Fibroblast of lung (primary cell): Measurements from ENCODE around the gene GRB10. TPM values are rescaled to one million over a fixed set of nuclear protein-coding genes. Genes with fewer than 3 reads are reported as not detected.
A peak's percentile ranks its signal among the peaks of the same experiment; 100 is the strongest.

Source experiments
- DNase-seq, 2 donors: peaks; one replicate each; pipeline versions ENCODE4 v3.0.0 to v3.0.0-alpha.2; 2010; ENCODE audit warnings: low read depth in 2 of 2
- H2AFZ ChIP-seq: 2 replicates; pipeline ENCODE4 v1.5.1; 2012; ENCODE audit warnings: low read length, control low read depth, inconsistent platforms
- H3K27ac ChIP-seq: 2 replicates; pipeline ENCODE4 v1.5.1; 2011; ENCODE audit warnings: low read length, control low read depth; ENCODE audit not compliant: insufficient read depth
- H3K27me3 ChIP-seq: 2 replicates; pipeline ENCODE4 v1.5.1; 2011; ENCODE audit warnings: mild to moderate bottlenecking, low read length; ENCODE audit not compliant: control insufficient read depth, insufficient read depth
- H3K36me3 ChIP-seq: 2 replicates; pipeline ENCODE4 v1.5.1; 2011; ENCODE audit warnings: low read length; ENCODE audit not compliant: control insufficient read depth, insufficient read depth
- H3K4me1 ChIP-seq: 2 replicates; pipeline ENCODE4 v1.5.1; 2011; ENCODE audit warnings: low read length; ENCODE audit not compliant: control insufficient read depth, insufficient read depth; ENCODE audit errors: extremely low read depth
- H3K4me2 ChIP-seq: 2 replicates; pipeline ENCODE4 v1.5.1; 2011; ENCODE audit warnings: low read length, control low read depth; ENCODE audit not compliant: insufficient read depth; ENCODE audit errors: extremely low read depth
- H3K4me3 ChIP-seq, 4 experiments: fragments of 200-600 bp in 1 of 4; sonication (generic) in 1 of 4; replicated peaks in 1 of 4; 2 replicates each; pipeline ENCODE4 v1.5.1; 2011 to 2016; ENCODE audit warnings: low read length in 4 of 4, low read depth in 3 of 4, mild to moderate bottlenecking in 3 of 4, control low read depth in 2 of 4, inconsistent platforms in 1 of 4, mixed read lengths in 1 of 4; ENCODE audit not compliant: insufficient read depth in 1 of 4; ENCODE audit errors: control extremely low read depth in 1 of 4
- H3K79me2 ChIP-seq: 2 replicates; pipeline ENCODE4 v1.5.1; 2012; ENCODE audit warnings: mild to moderate bottlenecking, low read length, inconsistent platforms; ENCODE audit not compliant: control insufficient read depth, insufficient read depth
- H3K9ac ChIP-seq: 2 replicates; pipeline ENCODE4 v1.5.1; 2011; ENCODE audit warnings: mild to moderate bottlenecking, low read length, control low read depth; ENCODE audit not compliant: insufficient read depth
- H3K9me3 ChIP-seq: 2 replicates; pipeline ENCODE4 v1.5.1; 2012; ENCODE audit warnings: low read depth, low read length; ENCODE audit not compliant: control insufficient read depth, insufficient read depth
- H4K20me1 ChIP-seq: 2 replicates; pipeline ENCODE4 v1.5.1; 2011; ENCODE audit warnings: low read length; ENCODE audit not compliant: control insufficient read depth, insufficient read depth; ENCODE audit errors: extremely low read depth
- CTCF ChIP-seq, 2 donors: IDR thresholded peaks in 1 of 2; conservative IDR thresholded peaks in 1 of 2; 1 replicate in 1 of 2; 2 replicates in 1 of 2; pipeline ENCODE4 v1.5.1; 2011 to 2012; ENCODE audit warnings: low read length in 2 of 2, control low read depth in 1 of 2, inconsistent platforms in 1 of 2, low read depth in 1 of 2, mild to moderate bottlenecking in 1 of 2
- EZH2 ChIP-seq: IDR thresholded peaks from 2 replicates; pipeline ENCODE4 v1.5.1; 2012; ENCODE audit warnings: low read length, control low read depth, mild to moderate bottlenecking; ENCODE audit errors: missing control alignments
- polyA plus RNA-seq, 2 donors: library from polyadenylated mRNA; depleted of rRNA in 1 of 2; stranded (reverse) in 1 of 2; unstranded in 1 of 2; fragments of >200 nt; gene quantifications; 2 replicates each; pipeline ENCODE4 v1.2.1, GENCODE V29; 2011 to 2012; ENCODE audit warnings: missing spikeins in 1 of 2
- total RNA-seq: library from RNA; depleted of rRNA; stranded (reverse); fragments of >200 nt; gene quantifications from 2 replicates; pipeline ENCODE4 v1.2.1, GENCODE V29; 2014

GRB10 gene
- total and polyA plus RNA-seq, 2 donors (not counting 1 experiment from before 2014, with no cell fraction given): 11.1 to 64.1 TPM

DNA sequence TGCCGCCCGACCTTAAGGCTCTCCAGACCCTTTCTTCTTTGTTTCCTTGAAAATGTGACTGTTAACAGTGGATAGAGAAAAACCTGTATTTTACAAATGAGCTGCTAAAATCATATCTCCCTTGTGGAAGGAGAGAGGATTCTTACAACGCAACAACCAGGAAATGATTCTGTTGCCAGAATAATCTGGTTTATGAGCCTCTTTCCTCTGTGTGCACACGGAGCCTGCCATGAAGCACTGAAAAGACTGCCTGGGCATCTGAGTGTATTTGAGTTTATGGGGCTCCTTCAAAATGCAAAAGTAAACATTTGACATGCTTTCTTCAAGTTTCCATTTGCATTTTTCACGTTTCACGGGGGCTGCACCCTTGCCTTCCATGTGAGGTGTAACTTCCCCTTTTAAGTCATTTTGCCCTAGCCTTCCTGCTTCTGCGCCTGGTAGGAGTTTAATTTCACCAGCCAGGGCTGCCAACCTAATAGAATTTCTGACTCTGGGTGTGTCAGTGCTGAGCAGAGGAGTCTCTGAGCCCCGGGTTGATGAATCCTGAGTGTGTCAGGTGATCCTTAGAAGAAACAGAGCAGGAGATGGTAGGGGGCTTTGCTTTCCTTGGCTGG, 101.2 kb downstream of the GRB10 start:
- no peaks in the 10 kb centered on the region for H3K27me3 ChIP-seq
- H3K27ac ChIP-seq: no peak overlapping the region
- no peaks in the 10 kb centered on the region for H3K79me2 ChIP-seq
- no peaks in the 10 kb centered on the region for H4K20me1 ChIP-seq
- no peak for DNase-seq
- no peak overlapping the region for H3K4me3 ChIP-seq
- H2AFZ ChIP-seq: no peak overlapping the region
- no peaks in the 10 kb centered on the region for H3K9me3 ChIP-seq
- no peaks in the 10 kb centered on the region for H3K36me3 ChIP-seq
- no peak overlapping the region for H3K9ac ChIP-seq
- peaks cover 2% of the 10 kb centered on the region for H3K4me1 ChIP-seq
- no peak overlapping the region for H3K4me2 ChIP-seq
- TF ChIP-seq EZH2 (no peak), CTCF (conservative IDR thresholded peaks at IDR 0.05 in 1 of 2, IDR thresholded peaks at IDR 0.05 in 1 of 2; ENCODE audit: low read depth in 1 of 2, low read length in 2 of 2) (no peak)

GRCh38 chr7:50679218-50680007, 103.3 kb downstream of the GRB10 start:
- Histone ChIP-seq H4K20me1 (no peaks in the 10 kb centered on the region), H2AFZ (no peak overlapping the region), H3K79me2 (no peaks in the 10 kb centered on the region), H3K4me3 (no peak overlapping the region), H3K27ac (no peak overlapping the region), H3K36me3 (no peaks in the 10 kb centered on the region), H3K9ac (no peak overlapping the region), H3K9me3 (no peaks in the 10 kb centered on the region), H3K4me1 (peaks cover 2% of the 10 kb centered on the region), H3K4me2 (no peak overlapping the region), H3K27me3 (no peaks in the 10 kb centered on the region)
- TF ChIP-seq CTCF (conservative IDR thresholded peaks at IDR 0.05 in 1 of 2, IDR thresholded peaks at IDR 0.05 in 1 of 2; ENCODE audit: low read depth in 1 of 2, low read length in 2 of 2): peak; percentile 25 to 34
- TF ChIP-seq EZH2: no peak
- peak; percentile 27 to 72 for DNase-seq

GRCh38 chr7:50678586-50678985, 104.1 kb downstream of the GRB10 start:
- Histone ChIP-seq H3K4me1 (peaks cover 2% of the 10 kb centered on the region), H3K4me2 (no peak overlapping the region), H3K4me3 (no peak overlapping the region), H3K27me3 (no peaks in the 10 kb centered on the region), H3K9ac (no peak overlapping the region), H3K9me3 (no peaks in the 10 kb centered on the region), H4K20me1 (no peaks in the 10 kb centered on the region), H3K36me3 (peaks cover 3% of the 10 kb centered on the region), H3K79me2 (no peaks in the 10 kb centered on the region), H2AFZ (no peak overlapping the region), H3K27ac (no peak overlapping the region)
- no peak for DNase-seq
- TF ChIP-seq EZH2: no peak
- no peak for TF ChIP-seq CTCF (conservative IDR thresholded peaks at IDR 0.05 in 1 of 2, IDR thresholded peaks at IDR 0.05 in 1 of 2; ENCODE audit: low read depth in 1 of 2, low read length in 2 of 2)
